ENCODE measurements around the gene SMO.

SMO gene

GRCh38 chr7:129203050-129203741, 14.8 kb downstream of the SMO start:
- Mint-ChIP-seq H3K9me3 (peaks cover 3% of the 10 kb centered on the region), H3K4me3 (no peak overlapping the region), H3K27ac (peak overlapping the region; percentile 68), H3K36me3 (ENCODE audit: low read depth) (peaks cover 62% of the 10 kb centered on the region), H3K4me1 (no peaks in the 10 kb centered on the region), H3K27me3 (ENCODE audit: low read depth, poor library complexity) (no peaks in the 10 kb centered on the region)
- no peak for TF ChIP-seq CTCF (IDR thresholded peaks at IDR 0.05)
- no peak for DNase-seq

DNA sequence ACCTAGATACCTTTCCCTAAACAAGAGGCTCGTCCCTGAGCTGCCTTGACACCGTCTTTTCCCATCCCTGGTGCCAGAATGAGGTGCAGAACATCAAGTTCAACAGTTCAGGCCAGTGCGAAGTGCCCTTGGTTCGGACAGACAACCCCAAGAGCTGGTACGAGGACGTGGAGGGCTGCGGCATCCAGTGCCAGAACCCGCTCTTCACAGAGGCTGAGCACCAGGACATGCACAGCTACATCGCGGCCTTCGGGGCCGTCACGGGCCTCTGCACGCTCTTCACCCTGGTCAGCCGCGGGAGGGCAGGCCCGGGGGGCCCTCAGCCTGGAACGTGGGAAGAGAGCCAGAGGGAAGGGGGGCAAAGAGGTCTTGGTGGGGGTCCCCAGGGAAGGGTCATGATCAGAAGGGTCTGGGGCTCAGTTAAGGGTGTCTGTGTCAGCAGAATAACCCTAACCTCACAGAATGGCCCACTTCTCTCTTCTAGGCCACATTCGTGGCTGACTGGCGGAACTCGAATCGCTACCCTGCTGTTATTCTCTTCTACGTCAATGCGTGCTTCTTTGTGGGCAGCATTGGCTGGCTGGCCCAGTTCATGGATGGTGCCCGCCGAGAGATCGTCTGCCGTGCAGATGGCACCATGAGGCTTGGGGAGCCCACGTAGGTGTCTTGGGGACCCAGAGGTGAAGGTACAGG, 16.8 kb downstream of the SMO start:
- H3K4me1 Mint-ChIP-seq = no peaks in the 10 kb centered on the region
- no peak for TF ChIP-seq CTCF (IDR thresholded peaks at IDR 0.05)
- H3K27me3 Mint-ChIP-seq (ENCODE audit: low read depth, poor library complexity) = no peaks in the 10 kb centered on the region
- no peaks in the 10 kb centered on the region for H3K9me3 Mint-ChIP-seq
- H3K27ac Mint-ChIP-seq = peak overlapping the region; percentile 90
- DNase-seq = no peak
- no peak overlapping the region for H3K4me3 Mint-ChIP-seq
- peaks cover 50% of the 10 kb centered on the region for H3K36me3 Mint-ChIP-seq (ENCODE audit: low read depth)

- H3K4me3 Mint-ChIP-seq = no peak overlapping the region
- TF ChIP-seq CTCF (IDR thresholded peaks at IDR 0.05) = no peak
- no peak overlapping the region for H3K27ac Mint-ChIP-seq
- no peak for DNase-seq
- peaks cover under 1% of the 10 kb centered on the region for H3K4me1 Mint-ChIP-seq
- H3K36me3 Mint-ChIP-seq (ENCODE audit: low read depth) = peaks cover 56% of the 10 kb centered on the region
- no peaks in the 10 kb centered on the region for H3K27me3 Mint-ChIP-seq (ENCODE audit: low read depth, poor library complexity)
- no peaks in the 10 kb centered on the region for H3K9me3 Mint-ChIP-seq
Observed at GRCh38 chr7:129205987-129206785, 17.8 kb downstream of the SMO start.

- Mint-ChIP-seq H3K36me3 (ENCODE audit: low read depth) (peaks cover 49% of the 10 kb centered on the region), H3K27ac (no peak overlapping the region), H3K27me3 (ENCODE audit: low read depth, poor library complexity) (no peaks in the 10 kb centered on the region), H3K4me3 (no peak overlapping the region), H3K9me3 (no peaks in the 10 kb centered on the region), H3K4me1 (peaks cover 4% of the 10 kb centered on the region)
- DNase-seq = no peak
- no peak for TF ChIP-seq CTCF (IDR thresholded peaks at IDR 0.05)
Observed at GRCh38 chr7:129208667-129209066, 20.2 kb downstream of the SMO start.

DNA sequence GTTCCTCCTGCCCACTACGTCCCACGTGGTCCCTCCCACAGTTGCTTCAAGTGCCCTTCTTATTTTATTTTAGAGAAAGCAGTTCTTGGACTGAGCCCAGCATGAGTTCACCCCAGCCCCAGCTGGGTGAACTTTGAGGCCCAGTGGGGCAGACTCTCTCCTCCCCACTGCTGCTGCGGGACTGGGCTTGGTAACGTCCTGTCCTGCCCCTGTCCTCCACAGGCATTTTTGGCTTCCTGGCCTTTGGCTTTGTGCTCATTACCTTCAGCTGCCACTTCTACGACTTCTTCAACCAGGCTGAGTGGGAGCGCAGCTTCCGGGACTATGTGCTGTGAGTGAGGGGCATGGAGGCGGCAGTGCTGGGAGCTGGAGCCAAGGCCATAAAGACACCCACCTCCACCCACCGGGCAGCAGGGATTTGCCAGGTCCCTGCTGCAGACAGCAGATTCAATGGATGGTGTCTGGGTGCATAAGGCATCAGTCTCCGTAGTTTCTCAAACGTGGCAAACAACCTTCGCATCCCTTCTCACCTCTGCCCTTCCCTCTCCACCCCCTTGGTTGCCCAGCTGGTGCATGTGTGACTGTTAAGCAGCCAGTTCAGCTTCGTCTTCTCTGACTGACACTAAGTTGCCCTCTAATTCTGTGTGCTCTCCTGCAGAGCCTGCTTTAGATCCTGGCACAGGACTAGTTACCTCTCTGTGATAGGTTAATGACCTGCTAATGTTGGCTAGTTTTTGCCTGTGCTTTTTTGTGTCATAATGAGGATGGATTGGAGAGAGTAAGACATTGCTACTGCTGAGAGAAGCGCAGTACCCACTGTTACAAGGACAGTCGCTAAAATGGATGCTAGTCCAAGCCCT, 20.9 kb downstream of the SMO start:
- peaks cover 8% of the 10 kb centered on the region for H3K4me1 Mint-ChIP-seq
- TF ChIP-seq CTCF (IDR thresholded peaks at IDR 0.05) = no peak
- no peak overlapping the region for H3K4me3 Mint-ChIP-seq
- H3K27ac Mint-ChIP-seq = no peak overlapping the region
- peaks cover 53% of the 10 kb centered on the region for H3K36me3 Mint-ChIP-seq (ENCODE audit: low read depth)
- DNase-seq = no peak
- H3K27me3 Mint-ChIP-seq (ENCODE audit: low read depth, poor library complexity) = no peaks in the 10 kb centered on the region
- H3K9me3 Mint-ChIP-seq = peaks cover 5% of the 10 kb centered on the region
